Body of pancreas (tissue), 4 donors: ENCODE results near the gene KIAA0319L. TPM values are rescaled to one million over a fixed set of nuclear protein-coding genes. Genes with fewer than 3 reads are reported as not detected.

Experiments used
- ATAC-seq: fragments of 150-250 bp; one replicate; pipeline ENCODE4 v1.9.1; 2016
- DNase-seq, 4 donors: peaks; one replicate each; pipeline ENCODE4 v3.0.0-alpha.2; 2019
- H3K27ac ChIP-seq, 4 donors: fragments of 200-600 bp; sonication (generic); 1 replicate in 3 of 4; 2 replicates in 1 of 4; pipeline versions ENCODE4 v1.5.1 to v1.6.1; 2016 to 2019; ENCODE audit warnings: mild to moderate bottlenecking in 1 of 4, mixed read lengths in 1 of 4, moderate library complexity in 1 of 4
- H3K27me3 ChIP-seq, 2 donors: fragments of 200-600 bp; sonication (generic); one replicate each; pipeline ENCODE4 v1.6.0; 2016; ENCODE audit warnings: mild to moderate bottlenecking in 1 of 2
- H3K36me3 ChIP-seq, 2 donors: fragments of 200-600 bp; sonication (generic); replicated peaks in 1 of 2; 2 replicates each; pipeline ENCODE4 v1.5.1; 2016; ENCODE audit warnings: low read depth in 2 of 2; ENCODE audit not compliant: insufficient read depth in 1 of 2
- H3K4me1 ChIP-seq: fragments of 200-600 bp; sonication (generic); one replicate; pipeline ENCODE4 v1.6.0; 2016
- H3K4me3 ChIP-seq, 2 donors: fragments of 200-600 bp; sonication (generic); 1 replicate in 1 of 2; 2 replicates in 1 of 2; pipeline ENCODE4 v1.5.1; 2016 to 2019
- H3K9me3 ChIP-seq, 3 donors: fragments of 200-600 bp; sonication (generic); 1 replicate in 2 of 3; 2 replicates in 1 of 3; pipeline ENCODE4 v1.5.1; 2016
- POLR2A ChIP-seq, 3 donors: fragments of 450-650 bp; IDR thresholded peaks; one replicate each; pipeline ENCODE4 v1.6.1; 2016; ENCODE audit warnings: antibody characterized with exemption in 3 of 3, mild to moderate bottlenecking in 2 of 3
- WGBS, 2 donors: methylation state at CpG; one replicate each; pipeline ENCODE4 v1.1.5; 2017; 5-methylcytosine and 5-hydroxymethylcytosine counted together
- intact Hi-C: fragments of 100-400 bp; cut with DNase I; formaldehyde crosslinking; loops from one replicate; pipeline ENCODE4 v1.15.1; 2023
- total RNA-seq, 2 donors: library from RNA; depleted of rRNA; stranded (reverse); fragments of >200 nt; gene quantifications; one replicate each; pipeline ENCODE4 v1.1.0, GENCODE V29; 2016
- TF ChIP-seq, protein P1 (sequence below), 7 experiments: fragments of 450-650 bp in 4 of 7; fragments of 200-600 bp in 3 of 7; sonication (generic) in 3 of 7; IDR thresholded peaks; one replicate each; pipeline ENCODE4 v1.5.1; 2016 to 2019; ENCODE audit warnings: antibody characterized with exemption in 7 of 7

Gene KIAA0319L
- total RNA-seq, 2 donors from 2014 or later, result 61.0 to 74.5 TPM

DNA sequence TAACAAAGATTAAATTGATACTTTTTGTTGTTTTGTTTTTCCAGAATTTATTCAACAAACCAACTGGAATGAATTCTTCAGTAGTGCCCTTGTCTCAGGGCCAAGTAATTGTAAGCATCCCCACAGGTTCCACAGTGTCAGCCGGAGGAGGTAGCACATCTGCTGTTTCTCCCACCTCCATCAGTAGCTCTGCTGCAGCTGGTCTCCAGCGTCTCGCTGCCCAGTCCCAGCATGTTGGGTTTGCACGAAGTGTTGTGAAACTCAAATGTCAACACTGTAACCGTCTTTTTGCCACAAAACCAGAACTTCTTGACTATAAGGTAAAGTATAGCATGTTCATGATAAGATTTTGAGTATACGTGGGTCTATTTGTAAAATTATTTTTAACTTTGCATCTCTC lies 170.2 kb downstream of the KIAA0319L start:
- DNase-seq (peak; percentile 62 to 80 (median 78)), ATAC-seq (peak; percentile 87)
- WGBS, 2 donors, result 34 to 36% methylated on average over 6 of the region's 6 CpGs
- Histone ChIP-seq H3K4me3 (no peak overlapping the region), H3K4me1 (peaks cover 7% of the 10 kb centered on the region), H3K27me3 (no peaks in the 10 kb centered on the region), H3K36me3 (peaks cover 0 to 5% of the 10 kb centered on the region in 2 donors), H3K27ac (peak overlapping the region in 1 of 4 donors; percentile 14), H3K9me3 (no peaks in the 10 kb centered on the region)
- intact Hi-C loops, result no loop called here
- TF ChIP-seq, protein P1, sequence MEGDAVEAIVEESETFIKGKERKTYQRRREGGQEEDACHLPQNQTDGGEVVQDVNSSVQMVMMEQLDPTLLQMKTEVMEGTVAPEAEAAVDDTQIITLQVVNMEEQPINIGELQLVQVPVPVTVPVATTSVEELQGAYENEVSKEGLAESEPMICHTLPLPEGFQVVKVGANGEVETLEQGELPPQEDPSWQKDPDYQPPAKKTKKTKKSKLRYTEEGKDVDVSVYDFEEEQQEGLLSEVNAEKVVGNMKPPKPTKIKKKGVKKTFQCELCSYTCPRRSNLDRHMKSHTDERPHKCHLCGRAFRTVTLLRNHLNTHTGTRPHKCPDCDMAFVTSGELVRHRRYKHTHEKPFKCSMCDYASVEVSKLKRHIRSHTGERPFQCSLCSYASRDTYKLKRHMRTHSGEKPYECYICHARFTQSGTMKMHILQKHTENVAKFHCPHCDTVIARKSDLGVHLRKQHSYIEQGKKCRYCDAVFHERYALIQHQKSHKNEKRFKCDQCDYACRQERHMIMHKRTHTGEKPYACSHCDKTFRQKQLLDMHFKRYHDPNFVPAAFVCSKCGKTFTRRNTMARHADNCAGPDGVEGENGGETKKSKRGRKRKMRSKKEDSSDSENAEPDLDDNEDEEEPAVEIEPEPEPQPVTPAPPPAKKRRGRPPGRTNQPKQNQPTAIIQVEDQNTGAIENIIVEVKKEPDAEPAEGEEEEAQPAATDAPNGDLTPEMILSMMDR (IDR thresholded peaks at IDR 0.05), result no peak
- no peak for TF ChIP-seq POLR2A (IDR thresholded peaks at IDR 0.05)

GRCh38 chr1:35386290-35386689 lies 170.9 kb downstream of the KIAA0319L start:
- Histone ChIP-seq H3K4me3 (no peak overlapping the region), H3K27me3 (no peaks in the 10 kb centered on the region), H3K9me3 (no peaks in the 10 kb centered on the region), H3K27ac (peak overlapping the region in 1 of 4 donors; percentile 8), H3K36me3 (peaks cover 0 to 5% of the 10 kb centered on the region in 2 donors), H3K4me1 (peaks cover 7% of the 10 kb centered on the region)
- no peak for ATAC-seq
- 95 to 96% methylated on average over 7 of the region's 7 CpGs for WGBS, 2 donors
- no peak for DNase-seq
- intact Hi-C loops, result no loop called here
- TF ChIP-seq, protein P1 (IDR thresholded peaks at IDR 0.05), result no peak
- no peak for TF ChIP-seq POLR2A (IDR thresholded peaks at IDR 0.05)

Other genes with a start within 250 kb of the KIAA0319L start
- 10 to 100 TPM; 14.3 to 20.1 TPM for gene NCDN, start 396 bp upstream of the KIAA0319L start, total RNA-seq
- gene TFAP2E, start 15.9 kb upstream of the KIAA0319L start, total RNA-seq, result not detected
- 10 to 100 TPM; 13.2 to 17.5 TPM for gene PSMB2, start 84.1 kb upstream of the KIAA0319L start, total RNA-seq
- gene C1orf216, start 161.5 kb upstream of the KIAA0319L start, total RNA-seq, result 1 to 10 TPM; 3.1 to 6.6 TPM
- gene CLSPN, start 212.6 kb upstream of the KIAA0319L start, total RNA-seq, result not detected